Adrenal gland (tissue), 12 donors: Measurements from ENCODE around the gene AGPS. TPM values are rescaled to one million over a fixed set of nuclear protein-coding genes. Genes with fewer than 3 reads are reported as not detected.
"Not testable (repeated sequence)": the region's sequence is repeated elsewhere in the genome, so short reads cannot be mapped to it uniquely, and the experiment has no call there.

Experiments
- DNase-seq, 7 donors: peaks; one replicate each; pipeline ENCODE4 v3.0.0-alpha.2; 2019 to 2020
- H3K27ac ChIP-seq, 5 donors: fragments of 200-600 bp; sonication (generic) in 4 of 5; 1 replicate in 3 of 5; 2 replicates in 2 of 5; pipeline versions ENCODE4 v1.5.1 to v1.8.0; 2016 to 2020; ENCODE audit warnings: mild to moderate bottlenecking in 1 of 5
- H3K27me3 ChIP-seq: fragments of 200-600 bp; 2 replicates; pipeline ENCODE4 v1.8.0; 2021
- H3K36me3 ChIP-seq, 2 donors: fragments of 200-600 bp; replicated peaks in 1 of 2; 1 replicate in 1 of 2; 2 replicates in 1 of 2; pipeline versions ENCODE4 v1.5.1 to v1.8.0; 2018 to 2022
- H3K4me1 ChIP-seq, 2 donors: fragments of 200-600 bp; replicated peaks in 1 of 2; 1 replicate in 1 of 2; 2 replicates in 1 of 2; pipeline versions ENCODE4 v1.5.1 to v1.8.0; 2018 to 2021
- H3K4me3 ChIP-seq, 4 donors: fragments of 200-600 bp; sonication (generic) in 3 of 4; one replicate each; pipeline ENCODE4 v1.5.1; 2016 to 2018
- H3K9me3 ChIP-seq, 3 donors: fragments of 200-600 bp; sonication (generic) in 1 of 3; replicated peaks in 1 of 3; 1 replicate in 2 of 3; 2 replicates in 1 of 3; pipeline versions ENCODE4 v1.5.1 to v1.8.0; 2016 to 2021
- CTCF ChIP-seq, 6 experiments: fragments of 450-650 bp in 4 of 6; fragments of 200-600 bp in 2 of 6; sonication (generic) in 1 of 6; IDR thresholded peaks; 1 replicate in 5 of 6; 2 replicates in 1 of 6; pipeline versions ENCODE4 v1.5.1 to v1.8.0; 2016 to 2021; ENCODE audit warnings: antibody characterized with exemption in 6 of 6, mild to moderate bottlenecking in 2 of 6, moderate library complexity in 1 of 6
- POLR2A ChIP-seq, 2 donors: fragments of 450-650 bp; IDR thresholded peaks; one replicate each; pipeline ENCODE4 v1.6.1; 2017; ENCODE audit warnings: antibody characterized with exemption in 2 of 2, mild to moderate bottlenecking in 2 of 2, moderate library complexity in 1 of 2
- WGBS, 4 donors: extraction: QIAGEN DNeasy Blood & Tissue Kit in 2 of 4; methylation state at CpG; one replicate each; pipeline versions ENCODE4 v1.1.5 to v1.1.7; 2013 to 2017; 5-methylcytosine and 5-hydroxymethylcytosine counted together
- intact Hi-C, 2 donors: fragments of 100-400 bp; cut with DNase I; formaldehyde crosslinking; loops; one replicate each; pipeline versions ENCODE4 v1.14.1 to v1.15.0; 2022 to 2023
- polyA plus RNA-seq, 3 donors: library from polyadenylated mRNA; stranded (reverse); fragments of 200-250 nt in 2 of 3; fragments of 350-450 nt in 1 of 3; fragmentation: Illumina TruSeq in 1 of 3; extraction: RNeasy Lipid Tissue Mini Kit (QIAGEN cat#74804) in 1 of 3; gene quantifications; one replicate each; pipeline ENCODE4 v1.2.3, GENCODE V29; 2013 to 2014
- total RNA-seq, 9 donors: library from RNA; depleted of rRNA in 4 of 9; stranded (reverse); fragments of >200 nt in 4 of 9; fragments of 120-200 nt in 1 of 9; fragmentation: NEBNext Ultra II Directional in 1 of 9; extraction: Animal tissue kit (Norgen Biotek cat#: 25700) in 1 of 9; gene quantifications; one replicate each; pipeline versions ENCODE4 v1.1.0 to v1.2.4, GENCODE V29; 2013 to 2023
- donor health status: healthy with polysubstance abuse.
- donor health status: Bipolar disorder and iron deficiency.
- donor health status: DM: yes; HTN: yes; CAD: no.
- donor health status: DM: no; HTN: no; CAD: no.
- donor health status: DM: no; HTN: no; CAD: no.
- donor health status: DM: yes; HTN: yes; CAD: no.

The AGPS gene
- total and polyA plus RNA-seq, 12 donors: 3.8 to 43.1 (median 32.8) TPM

- H3K27ac ChIP-seq: no peak overlapping the region
- DNase-seq: no peak
- intact Hi-C loops: no loop called here
- H3K27me3 ChIP-seq: no peaks in the 10 kb centered on the region
- H3K4me3 ChIP-seq: no peak overlapping the region
- H3K36me3 ChIP-seq: no peaks in the 10 kb centered on the region
- TF ChIP-seq POLR2A (IDR thresholded peaks at IDR 0.05): no peak
- TF ChIP-seq CTCF (IDR thresholded peaks at IDR 0.05): no peak
- no peaks in the 10 kb centered on the region for H3K4me1 ChIP-seq
- 96 to 100% (median 99%) methylated on average over 3 of the region's 3 CpGs for WGBS, 4 donors
- no peaks in the 10 kb centered on the region for H3K9me3 ChIP-seq
Observed at GRCh38 chr2:177455187-177455586, 62.6 kb downstream of the AGPS start.

- intact Hi-C loops, H3K4me1 ChIP-seq: not testable (repeated sequence)
- whole genome bisulfite sequencing, 4 donors: 98 to 100% (median 100%) methylated on average over 1 of the region's 1 CpG
Observed at GRCh38 chr2:177459756-177460155, 67.2 kb downstream of the AGPS start.

GRCh38 chr2:177460973-177461585 lies 68.5 kb downstream of the AGPS start:
- Histone ChIP-seq H3K9me3 (no peaks in the 10 kb centered on the region), H3K36me3 (peaks cover 0 to 3% of the 10 kb centered on the region in 2 donors), H3K4me1 (no peaks in the 10 kb centered on the region), H3K4me3 (no peak overlapping the region), H3K27ac (no peak overlapping the region), H3K27me3 (no peaks in the 10 kb centered on the region)
- TF ChIP-seq CTCF (IDR thresholded peaks at IDR 0.05) (no peak), POLR2A (IDR thresholded peaks at IDR 0.05) (no peak)
- no peak for DNase-seq
- intact Hi-C loops: no loop called here
- 90 to 94% (median 90%) methylated on average over 5 of the region's 5 CpGs for WGBS, 4 donors

More at GRCh38 chr2:177459756-177460155, 67.2 kb downstream of the AGPS start:
- not testable (repeated sequence) for H3K27ac ChIP-seq, DNase-seq, H3K36me3 ChIP-seq, H3K4me3 ChIP-seq, H3K27me3 ChIP-seq, H3K9me3 ChIP-seq

- Histone ChIP-seq H3K4me3 (no peak overlapping the region), H3K27ac (no peak overlapping the region), H3K4me1 (no peaks in the 10 kb centered on the region), H3K27me3 (no peaks in the 10 kb centered on the region), H3K36me3 (peaks cover 0 to 3% of the 10 kb centered on the region in 2 donors), H3K9me3 (no peaks in the 10 kb centered on the region)
- TF ChIP-seq POLR2A (IDR thresholded peaks at IDR 0.05) (no peak), CTCF (IDR thresholded peaks at IDR 0.05) (no peak)
- no peak for DNase-seq
- intact Hi-C loops: no loop called here
- 93 to 94% (median 94%) methylated on average over 3 of the region's 3 CpGs for WGBS, 4 donors
Observed at GRCh38 chr2:177464549-177464948, 72.0 kb downstream of the AGPS start.
